GM13976 (cell line): ENCODE results near the gene ADAMTSL5.

Source experiments
- DNase-seq: peaks from one replicate; pipeline ENCODE4 v3.0.0; 2012; ENCODE audit warnings: low spot score
- CTCF ChIP-seq: IDR thresholded peaks from 2 replicates; pipeline ENCODE4 v1.5.1; 2012; ENCODE audit warnings: borderline replicate concordance, mild to moderate bottlenecking; ENCODE audit not compliant: insufficient read depth; ENCODE audit errors: extremely low read depth, missing control alignments, control extremely low read depth
- in situ Hi-C: fragments of 300-500 bp; cut with MboI; formaldehyde crosslinking; loops from one replicate; pipeline ENCODE4 v1.12.0; 2022; ENCODE audit warnings: low sequenced_read_pairs, mixed read lengths, inconsistent platforms; ENCODE audit not compliant: unreplicated experiment

The ADAMTSL5 gene

GRCh38 chr19:1468274-1468820 lies 44.5 kb downstream of the ADAMTSL5 start:
- in situ Hi-C loops, result no loop called here
- no peak for TF ChIP-seq CTCF

GRCh38 chr19:1467490-1468273 lies 45.1 kb downstream of the ADAMTSL5 start:
- DNase-seq, result no peak
- in situ Hi-C loops, result no loop called here

More at GRCh38 chr19:1468274-1468820, 44.5 kb downstream of the ADAMTSL5 start:
- DNase-seq, result no peak

GRCh38 chr19:1467215-1467489 lies 45.7 kb downstream of the ADAMTSL5 start:
- no peak for TF ChIP-seq CTCF

More at GRCh38 chr19:1467490-1468273, 45.1 kb downstream of the ADAMTSL5 start:
- TF ChIP-seq CTCF, result no peak

GRCh38 chr19:1466461-1467214 lies 46.2 kb downstream of the ADAMTSL5 start:
- no peak for DNase-seq
- in situ Hi-C loops, result no loop called here
- no peak for TF ChIP-seq CTCF

More at GRCh38 chr19:1467215-1467489, 45.7 kb downstream of the ADAMTSL5 start:
- DNase-seq, result no peak
- in situ Hi-C loops, result no loop called here

- in situ Hi-C loops, result no loop called here
- DNase-seq, result no peak
- TF ChIP-seq CTCF, result no peak
Observed at GRCh38 chr19:1466018-1466460, 46.8 kb downstream of the ADAMTSL5 start.

- in situ Hi-C loops, result no loop called here
- no peak for DNase-seq
- peak; percentile 48 for TF ChIP-seq CTCF
Observed at GRCh38 chr19:1465191-1466016, 47.4 kb downstream of the ADAMTSL5 start.
